ENCODE results near the gene GJD3.

Gene GJD3

GRCh38 chr17:40361925-40362695 is 2.4 kb downstream of the GJD3 start:
- no peak for TF ChIP-seq POLR2A (IDR thresholded peaks at IDR 0.05; ENCODE audit: low read length)
- no peak for TF ChIP-seq GATA1 (IDR thresholded peaks at IDR 0.05; ENCODE audit: low read depth, low read length)
- DNase-seq: peak in 1 of 2 experiments; percentile 40

- TF ChIP-seq GATA1 (IDR thresholded peaks at IDR 0.05; ENCODE audit: low read depth, low read length): no peak
- no peak for TF ChIP-seq POLR2A (IDR thresholded peaks at IDR 0.05; ENCODE audit: low read length)
Observed at GRCh38 chr17:40361063-40361924, 3.2 kb downstream of the GJD3 start.

GRCh38 chr17:40360091-40360490 is 4.4 kb downstream of the GJD3 start:
- TF ChIP-seq POLR2A (IDR thresholded peaks at IDR 0.05; ENCODE audit: low read length): no peak
- TF ChIP-seq GATA1 (IDR thresholded peaks at IDR 0.05; ENCODE audit: low read depth, low read length): no peak
- no peak for DNase-seq

More at GRCh38 chr17:40361063-40361924, 3.2 kb downstream of the GJD3 start:
- no peak for DNase-seq

- no peak for TF ChIP-seq POLR2A (IDR thresholded peaks at IDR 0.05; ENCODE audit: low read length)
- TF ChIP-seq GATA1 (IDR thresholded peaks at IDR 0.05; ENCODE audit: low read depth, low read length): no peak
- peak; percentile 80 to 91 for DNase-seq
Observed at GRCh38 chr17:40358323-40359038, 6.1 kb downstream of the GJD3 start.

- no peak for DNase-seq
- no peak for TF ChIP-seq POLR2A (IDR thresholded peaks at IDR 0.05; ENCODE audit: low read length)
- TF ChIP-seq GATA1 (IDR thresholded peaks at IDR 0.05; ENCODE audit: low read depth, low read length): no peak
Observed at GRCh38 chr17:40356990-40357881, 7.3 kb downstream of the GJD3 start.

GRCh38 chr17:40355804-40356758 is 8.5 kb downstream of the GJD3 start:
- no peak for DNase-seq
- TF ChIP-seq POLR2A (IDR thresholded peaks at IDR 0.05; ENCODE audit: low read length) (no peak), GATA1 (IDR thresholded peaks at IDR 0.05; ENCODE audit: low read depth, low read length) (no peak)

GRCh38 chr17:40355123-40355803 is 9.3 kb downstream of the GJD3 start:
- peak; percentile 67 to 83 for DNase-seq
- TF ChIP-seq POLR2A (IDR thresholded peaks at IDR 0.05; ENCODE audit: low read length) (no peak), GATA1 (IDR thresholded peaks at IDR 0.05; ENCODE audit: low read depth, low read length) (no peak)

GRCh38 chr17:40354221-40355122 is 10.1 kb downstream of the GJD3 start:
- TF ChIP-seq POLR2A (IDR thresholded peaks at IDR 0.05; ENCODE audit: low read length): no peak
- TF ChIP-seq GATA1 (IDR thresholded peaks at IDR 0.05; ENCODE audit: low read depth, low read length): no peak
- no peak for DNase-seq

- TF ChIP-seq GATA1 (IDR thresholded peaks at IDR 0.05; ENCODE audit: low read depth, low read length) (no peak), POLR2A (IDR thresholded peaks at IDR 0.05; ENCODE audit: low read length) (no peak)
- DNase-seq: peak; percentile 16 to 30
Observed at GRCh38 chr17:40352779-40353394, 11.7 kb downstream of the GJD3 start.

- no peak for DNase-seq
Observed at GRCh38 chr17:40352237-40352778, 12.2 kb downstream of the GJD3 start.

More at GRCh38 chr17:40352237-40352778, 12.2 kb downstream of the GJD3 start:
- TF ChIP-seq POLR2A (IDR thresholded peaks at IDR 0.05; ENCODE audit: low read length) (no peak), GATA1 (IDR thresholded peaks at IDR 0.05; ENCODE audit: low read depth, low read length) (no peak)

Measured in erythroblast (primary cell).